Esophagus squamous epithelium (tissue), 4 donors: ENCODE results near the gene ADGRD1.

Experiments used
- POLR2A ChIP-seq, 4 donors: fragments of 450-650 bp; IDR thresholded peaks; one replicate each; pipeline ENCODE4 v1.6.1; 2017; ENCODE audit warnings: antibody characterized with exemption in 4 of 4, mild to moderate bottlenecking in 4 of 4, moderate library complexity in 3 of 4
- TF ChIP-seq, protein P1 (sequence below), 6 experiments: fragments of 450-650 bp in 4 of 6; fragments of 200-600 bp in 2 of 6; sonication (generic) in 2 of 6; IDR thresholded peaks; one replicate each; pipeline ENCODE4 v1.5.1; 2016 to 2019; ENCODE audit warnings: antibody characterized with exemption in 6 of 6, mild to moderate bottlenecking in 4 of 6, moderate library complexity in 4 of 6

DNA sequence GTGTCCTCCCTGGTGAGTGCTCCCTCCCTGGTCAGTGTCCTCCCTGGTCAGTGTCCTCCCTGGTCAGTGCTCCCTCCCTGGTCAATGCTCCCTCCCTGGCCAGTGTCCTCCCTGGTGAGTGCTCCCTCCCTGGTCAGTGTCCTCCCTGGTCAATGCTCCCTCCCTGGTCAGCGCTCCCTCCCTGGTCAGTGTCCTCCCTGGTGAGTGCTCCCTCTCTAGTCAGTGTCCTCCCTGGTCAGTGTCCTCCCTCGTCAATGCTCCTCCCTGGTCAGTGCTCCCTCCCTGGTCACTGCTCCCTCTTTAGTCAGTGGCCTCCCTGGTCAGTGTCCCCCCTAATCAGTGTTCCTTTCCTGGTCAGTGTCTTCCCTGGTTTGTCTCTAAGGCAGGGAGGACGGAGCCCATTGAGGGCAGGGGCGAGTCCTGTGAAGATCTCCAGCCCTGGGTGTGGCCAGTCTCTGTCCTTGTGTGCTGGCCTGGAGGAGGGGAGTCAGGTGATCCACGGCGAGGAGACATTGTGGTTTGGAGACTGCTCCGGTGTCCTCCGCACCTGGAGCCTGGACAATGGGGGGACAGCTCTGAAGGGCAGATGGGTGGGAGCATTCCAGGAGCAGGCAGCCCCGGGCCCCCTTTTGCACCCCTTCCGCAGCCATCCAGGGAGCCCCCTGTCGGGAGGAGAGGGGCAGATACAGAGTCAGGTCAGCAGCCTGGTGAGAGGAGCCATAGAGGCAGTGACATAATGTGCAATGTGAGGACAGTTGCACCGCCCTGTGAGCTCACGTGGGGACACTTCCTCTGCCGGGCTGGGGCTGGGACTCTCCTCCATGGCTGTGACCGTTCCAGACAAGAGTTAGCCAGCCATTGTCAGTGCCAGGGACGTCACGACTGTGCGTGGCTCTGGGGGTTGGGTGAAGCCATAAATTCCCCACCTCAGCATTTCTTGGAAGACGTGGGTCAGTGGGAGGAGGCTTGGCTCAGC, 93.4 kb downstream of the ADGRD1 start:
- TF ChIP-seq, protein P1, sequence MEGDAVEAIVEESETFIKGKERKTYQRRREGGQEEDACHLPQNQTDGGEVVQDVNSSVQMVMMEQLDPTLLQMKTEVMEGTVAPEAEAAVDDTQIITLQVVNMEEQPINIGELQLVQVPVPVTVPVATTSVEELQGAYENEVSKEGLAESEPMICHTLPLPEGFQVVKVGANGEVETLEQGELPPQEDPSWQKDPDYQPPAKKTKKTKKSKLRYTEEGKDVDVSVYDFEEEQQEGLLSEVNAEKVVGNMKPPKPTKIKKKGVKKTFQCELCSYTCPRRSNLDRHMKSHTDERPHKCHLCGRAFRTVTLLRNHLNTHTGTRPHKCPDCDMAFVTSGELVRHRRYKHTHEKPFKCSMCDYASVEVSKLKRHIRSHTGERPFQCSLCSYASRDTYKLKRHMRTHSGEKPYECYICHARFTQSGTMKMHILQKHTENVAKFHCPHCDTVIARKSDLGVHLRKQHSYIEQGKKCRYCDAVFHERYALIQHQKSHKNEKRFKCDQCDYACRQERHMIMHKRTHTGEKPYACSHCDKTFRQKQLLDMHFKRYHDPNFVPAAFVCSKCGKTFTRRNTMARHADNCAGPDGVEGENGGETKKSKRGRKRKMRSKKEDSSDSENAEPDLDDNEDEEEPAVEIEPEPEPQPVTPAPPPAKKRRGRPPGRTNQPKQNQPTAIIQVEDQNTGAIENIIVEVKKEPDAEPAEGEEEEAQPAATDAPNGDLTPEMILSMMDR (IDR thresholded peaks at IDR 0.05) = no peak
- TF ChIP-seq POLR2A (IDR thresholded peaks at IDR 0.05) = no peak
